ENCODE data around the gene CHST13.

CHST13 gene

DNA sequence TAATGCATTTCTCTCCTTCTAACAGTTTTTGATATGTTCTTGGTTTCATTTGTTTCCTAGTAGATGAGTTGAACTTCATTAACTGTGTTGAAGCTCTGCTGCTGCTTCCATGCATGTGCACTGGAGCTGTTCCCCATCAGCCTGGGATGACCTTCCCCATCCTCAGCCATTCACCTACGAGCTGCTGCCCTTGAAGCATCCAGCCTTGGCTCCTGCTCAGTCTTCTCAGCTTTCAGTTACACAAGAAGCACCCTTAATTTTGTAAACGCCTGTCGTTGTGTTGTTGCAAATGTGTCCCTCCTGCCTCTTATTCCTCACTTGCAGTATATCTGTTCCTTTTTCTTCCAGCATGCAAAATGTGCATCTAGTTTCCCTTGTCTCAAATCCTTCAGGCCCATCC, 39.8 kb upstream of the CHST13 start:
- TF ChIP-seq CTCF (IDR thresholded peaks at IDR 0.05; ENCODE audit: borderline replicate concordance, extremely low read depth, low read length, poor library complexity, severe bottlenecking) (no peak), EZH2 (IDR thresholded peaks at IDR 0.05; ENCODE audit: borderline replicate concordance, low read depth, low read length, severe bottlenecking) (no peak)
- H3K27ac ChIP-seq (ENCODE audit: low read length) = no peak overlapping the region
- DNase-seq (no peak), ATAC-seq (ENCODE audit: insufficient read depth, low read depth) (no peak)
- H3K4me2 ChIP-seq (ENCODE audit: insufficient read depth, low read length) = no peak overlapping the region
- H3K4me3 ChIP-seq (ENCODE audit: low read depth in 1 of 2, low read length in 2 of 2) = no peak overlapping the region
- H4K20me1 ChIP-seq (ENCODE audit: insufficient read depth, low read length) = no peaks in the 10 kb centered on the region
- no peak overlapping the region for H3K9ac ChIP-seq (ENCODE audit: low read depth, low read length)
- no peaks in the 10 kb centered on the region for H3K9me3 ChIP-seq (ENCODE audit: insufficient read depth, low read length, severe bottlenecking)
- H2AFZ ChIP-seq (ENCODE audit: low read depth, low read length) = no peak overlapping the region
- no peaks in the 10 kb centered on the region for H3K36me3 ChIP-seq (ENCODE audit: insufficient read depth, low read length)
- peaks cover 8% of the 10 kb centered on the region for H3K4me1 ChIP-seq (ENCODE audit: insufficient read depth, low read length)
- no peaks in the 10 kb centered on the region for H3K27me3 ChIP-seq (ENCODE audit: insufficient read depth, low read length, poor library complexity)
- no peaks in the 10 kb centered on the region for H3K79me2 ChIP-seq (ENCODE audit: insufficient read depth, low read length)

GRCh38 chr3:126484662-126485061, 39.3 kb upstream of the CHST13 start:
- Histone ChIP-seq H3K27ac (ENCODE audit: low read length) (no peak overlapping the region), H2AFZ (ENCODE audit: low read depth, low read length) (no peak overlapping the region), H3K9me3 (ENCODE audit: insufficient read depth, low read length, severe bottlenecking) (no peaks in the 10 kb centered on the region), H4K20me1 (ENCODE audit: insufficient read depth, low read length) (no peaks in the 10 kb centered on the region), H3K27me3 (ENCODE audit: insufficient read depth, low read length, poor library complexity) (no peaks in the 10 kb centered on the region), H3K36me3 (ENCODE audit: insufficient read depth, low read length) (no peaks in the 10 kb centered on the region), H3K9ac (ENCODE audit: low read depth, low read length) (no peak overlapping the region), H3K79me2 (ENCODE audit: insufficient read depth, low read length) (no peaks in the 10 kb centered on the region), H3K4me2 (ENCODE audit: insufficient read depth, low read length) (no peak overlapping the region), H3K4me3 (ENCODE audit: low read depth in 1 of 2, low read length in 2 of 2) (no peak overlapping the region), H3K4me1 (ENCODE audit: insufficient read depth, low read length) (peaks cover 8% of the 10 kb centered on the region)
- no peak for ATAC-seq (ENCODE audit: insufficient read depth, low read depth)
- DNase-seq = no peak
- TF ChIP-seq CTCF (IDR thresholded peaks at IDR 0.05; ENCODE audit: borderline replicate concordance, extremely low read depth, low read length, poor library complexity, severe bottlenecking) (no peak), EZH2 (IDR thresholded peaks at IDR 0.05; ENCODE audit: borderline replicate concordance, low read depth, low read length, severe bottlenecking) (no peak)

DNA sequence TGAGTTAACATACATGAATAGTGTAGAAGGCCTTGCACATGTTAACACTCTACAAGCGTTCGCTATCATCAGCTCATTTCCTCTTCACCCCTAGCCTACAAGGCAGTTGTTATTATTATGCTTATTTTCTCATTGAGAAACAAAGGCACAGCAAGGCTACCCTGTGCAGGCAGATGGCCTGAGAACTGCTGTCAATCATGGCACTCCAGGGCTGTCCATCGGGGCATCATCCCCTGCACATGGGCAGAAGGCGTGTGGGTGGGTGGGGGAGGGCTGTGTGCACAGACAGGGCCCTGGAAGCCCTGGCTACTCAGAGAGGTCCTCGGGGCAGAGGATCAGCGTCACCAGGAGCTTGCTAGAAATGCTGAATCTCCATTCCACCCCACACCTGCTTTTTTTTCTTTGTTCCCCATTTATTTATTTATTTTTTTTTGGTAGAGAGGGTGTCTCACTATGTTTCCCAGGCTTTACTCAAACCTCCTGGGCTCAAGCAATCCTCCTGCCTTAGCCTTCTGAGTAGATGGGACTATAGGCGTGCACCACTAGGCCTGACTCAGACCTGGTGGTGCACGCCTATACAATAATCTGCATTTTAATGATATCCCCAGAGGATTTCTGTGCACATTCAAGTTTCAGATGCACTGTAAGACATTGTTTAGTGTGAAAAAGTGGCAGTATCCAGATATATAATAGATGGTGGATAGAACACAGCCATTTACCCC, 38.6 kb upstream of the CHST13 start:
- DNase-seq (no peak), ATAC-seq (ENCODE audit: insufficient read depth, low read depth) (no peak)
- no peaks in the 10 kb centered on the region for H3K79me2 ChIP-seq (ENCODE audit: insufficient read depth, low read length)
- no peaks in the 10 kb centered on the region for H3K36me3 ChIP-seq (ENCODE audit: insufficient read depth, low read length)
- H2AFZ ChIP-seq (ENCODE audit: low read depth, low read length) = no peak overlapping the region
- no peak overlapping the region for H3K27ac ChIP-seq (ENCODE audit: low read length)
- H3K9me3 ChIP-seq (ENCODE audit: insufficient read depth, low read length, severe bottlenecking) = no peaks in the 10 kb centered on the region
- H4K20me1 ChIP-seq (ENCODE audit: insufficient read depth, low read length) = no peaks in the 10 kb centered on the region
- no peaks in the 10 kb centered on the region for H3K27me3 ChIP-seq (ENCODE audit: insufficient read depth, low read length, poor library complexity)
- H3K4me3 ChIP-seq (ENCODE audit: low read depth in 1 of 2, low read length in 2 of 2) = no peak overlapping the region
- no peak overlapping the region for H3K4me2 ChIP-seq (ENCODE audit: insufficient read depth, low read length)
- peaks cover 8% of the 10 kb centered on the region for H3K4me1 ChIP-seq (ENCODE audit: insufficient read depth, low read length)
- no peak for TF ChIP-seq CTCF (IDR thresholded peaks at IDR 0.05; ENCODE audit: borderline replicate concordance, extremely low read depth, low read length, poor library complexity, severe bottlenecking)
- no peak for TF ChIP-seq EZH2 (IDR thresholded peaks at IDR 0.05; ENCODE audit: borderline replicate concordance, low read depth, low read length, severe bottlenecking)
- no peak overlapping the region for H3K9ac ChIP-seq (ENCODE audit: low read depth, low read length)
